Placental epithelial cell (primary cell): ENCODE data around the gene EPN1. TPM values are rescaled to one million over a fixed set of nuclear protein-coding genes. Genes with fewer than 3 reads are reported as not detected.

Experiments
- small RNA-seq: library from RNA; depleted of rRNA; stranded (forward); fragments of <200 nt; gene quantifications from one replicate; pipeline ENCODE3, GENCODE V24; 2012
- total RNA-seq: library from RNA; depleted of rRNA; stranded (reverse); fragments of >200 nt; gene quantifications from 2 replicates; pipeline ENCODE4 v1.2.3, GENCODE V29; 2012

EPN1 gene
- 14.5 and 98.1 TPM in 2 replicates for total RNA-seq

GRCh38 chr19:55674841-55675660, at the start of gene EPN1:
Gene EPN1, plus strand, starts transcription at chr19:55675226. Its CDS starts 3,402 bp downstream, at chr19:55678628.

GRCh38 chr19:55640577-55641425, 34.2 kb upstream of the EPN1 start, which contains the start of gene ZNF580:
Gene ZNF580, plus strand, starts transcription at chr19:55641002. Its CDS starts 1,507 bp downstream, at chr19:55642509.

DNA sequence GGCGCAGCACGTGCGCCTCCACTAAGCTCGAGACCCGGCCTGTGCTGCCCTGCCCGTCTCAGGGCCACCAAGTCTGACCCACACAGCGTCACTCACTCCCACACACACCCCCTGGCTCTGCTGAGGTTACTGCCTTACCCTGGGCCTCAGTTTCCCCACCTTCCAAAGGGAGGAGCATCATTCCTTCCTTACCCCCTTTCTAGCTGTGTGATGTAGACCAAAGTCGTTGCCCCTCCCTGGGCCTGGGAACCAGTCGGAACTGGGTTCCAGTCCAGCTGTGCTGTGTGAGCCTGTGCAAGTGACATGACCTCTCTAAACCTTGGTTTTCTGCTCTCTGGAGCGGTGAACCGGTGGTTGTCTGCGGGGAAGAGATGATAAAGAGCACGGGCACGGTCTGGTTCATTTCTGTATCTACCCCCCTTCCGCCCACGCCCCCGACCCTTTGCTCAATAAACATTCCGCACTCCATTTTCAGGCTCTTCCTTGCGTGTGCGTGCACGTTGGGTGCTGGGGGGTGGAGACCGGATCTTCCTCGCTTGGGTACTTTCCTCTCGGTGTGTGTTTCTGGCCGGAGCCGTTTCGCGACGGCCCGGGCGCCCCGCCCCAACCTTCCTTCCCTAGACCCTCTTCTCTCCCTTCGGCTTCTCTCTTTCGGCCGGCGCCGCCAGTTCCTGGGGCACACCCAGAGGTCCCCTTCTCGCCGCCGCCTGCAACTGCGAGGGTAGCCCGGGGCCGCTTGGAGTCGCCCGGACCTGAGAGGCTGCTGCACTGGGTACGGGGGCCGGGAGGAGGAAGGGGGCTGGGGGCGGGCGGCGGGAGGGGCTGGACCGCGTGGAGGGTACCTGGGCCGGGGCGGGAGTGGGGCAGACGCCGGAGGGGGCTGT, 31.8 kb upstream of the EPN1 start, which contains the start of gene ZNF581:
ZNF581 (plus strand) TSS at position 647 of the 884 bp plus-strand sequence. CDS start 923 bp downstream, outside the sequence.

DNA sequence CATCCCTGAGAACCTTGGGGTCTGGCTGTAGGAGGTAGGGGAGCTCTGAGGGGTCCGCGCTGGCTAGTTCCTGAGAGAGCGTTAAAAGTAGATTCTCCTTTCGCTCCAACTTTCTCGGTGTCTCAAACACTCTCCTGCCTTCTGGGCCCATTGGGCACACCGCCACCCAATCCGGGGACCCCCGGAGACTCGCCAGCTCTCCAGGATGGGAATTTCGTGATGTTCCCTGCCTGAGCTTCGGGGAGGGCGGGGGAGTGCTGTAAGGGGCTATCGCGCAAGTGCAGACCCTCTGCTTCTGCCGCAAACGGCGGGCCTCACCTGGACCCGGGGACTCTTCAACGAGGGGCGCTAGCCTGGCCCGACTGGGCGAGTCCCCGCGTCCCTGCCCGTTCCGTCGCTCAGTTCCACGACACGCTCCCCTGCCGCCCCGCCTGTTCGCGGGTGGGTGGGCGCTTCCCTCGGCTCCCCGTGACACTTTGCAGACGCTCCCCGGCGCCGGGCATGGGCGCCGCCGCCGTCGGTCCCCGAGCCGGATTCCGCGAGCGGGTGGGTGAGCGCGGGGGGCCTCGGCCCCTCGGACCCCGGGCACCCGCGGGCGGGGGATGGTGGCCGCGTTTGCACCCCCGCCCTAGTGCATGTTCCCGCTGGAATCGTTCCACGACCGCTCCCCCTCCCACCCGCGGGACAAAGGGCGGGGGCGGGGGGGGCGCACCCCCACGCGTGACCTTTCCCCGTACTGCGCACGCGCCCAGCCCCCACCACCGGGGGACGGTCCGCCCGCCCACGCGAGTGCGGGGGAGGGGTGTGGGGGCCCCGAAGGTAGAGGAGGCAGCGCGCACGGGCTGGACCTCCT, 27.1 kb upstream of the EPN1 start, which contains the start of gene CCDC106:
CCDC106 (plus strand) TSS at position 481 of the 853 bp plus-strand sequence. CDS start 835 bp downstream, outside the sequence.

GRCh38 chr19:55654868-55655647, 20.0 kb upstream of the EPN1 start, which contains the start of gene U2AF2:
Gene U2AF2, plus strand, starts transcription at chr19:55655035. Its CDS starts 70 bp downstream, at chr19:55655105.

DNA sequence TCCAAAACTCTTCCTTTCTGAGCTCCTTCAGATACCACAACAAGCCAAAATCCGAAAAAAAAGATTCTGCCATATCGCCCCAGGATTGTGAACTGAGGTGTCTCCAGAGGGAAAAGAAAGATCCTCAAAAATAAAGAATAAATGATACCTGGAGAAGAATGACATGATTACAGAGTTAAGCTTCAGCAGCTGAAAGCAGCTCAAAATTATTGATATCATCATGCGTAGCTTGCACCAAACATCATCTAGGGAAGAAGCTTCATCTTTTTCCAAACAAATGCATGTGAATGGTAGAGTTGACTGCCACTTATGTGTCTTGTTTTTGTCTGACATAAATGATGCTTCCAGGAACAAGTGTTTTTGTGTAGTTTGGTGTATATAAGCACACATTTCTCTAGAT, 63.3 kb downstream of the EPN1 start, which contains the start of gene NLRP9:
NLRP9 (minus strand) TSS at position 101 of the 400 bp plus-strand sequence; CDS start at position 73, 28 bp downstream.

GRCh38 chr19:55758797-55759196, 83.8 kb downstream of the EPN1 start, which contains the start of gene RFPL4A:
Gene RFPL4A, plus strand, starts transcription at chr19:55759097. Its CDS starts 2,704 bp downstream, at chr19:55761801.

Small RNAs within 50 kb of the gene (small RNA-seq; reads per million reads assigned to genes)
- gene AC010525.2: not detected

Other genes starting within 250 kb of the EPN1 start
- not detected in 2 replicates for gene SHISA7, start 231.9 kb upstream of the EPN1 start, total RNA-seq
- 63.6 and 80.4 TPM in 2 replicates for gene ISOC2, start 213.6 kb upstream of the EPN1 start, total RNA-seq
- gene C19orf85, start 210.5 kb upstream of the EPN1 start, total RNA-seq: not detected in 2 replicates
- gene ZNF628, start 198.6 kb upstream of the EPN1 start, total RNA-seq: 2.0 and 2.8 TPM in 2 replicates
- gene NAT14, start 190.0 kb upstream of the EPN1 start, total RNA-seq: 7.7 and 10.6 TPM in 2 replicates
- gene SSC5D, start 186.8 kb upstream of the EPN1 start, total RNA-seq: 0.22 and 1.2 TPM in 2 replicates
- gene SBK2, start 138.1 kb upstream of the EPN1 start, total RNA-seq: not detected in 2 replicates
- not detected in 2 replicates for gene SBK3, start 129.7 kb upstream of the EPN1 start, total RNA-seq
- 7.1 and 7.6 TPM in 2 replicates for gene ZNF579, start 94.4 kb upstream of the EPN1 start, total RNA-seq
- 5.1 and 8.9 TPM in 2 replicates for gene FIZ1, start 75.7 kb upstream of the EPN1 start, total RNA-seq
- 7.5 and 14.1 TPM in 2 replicates for gene ZNF524, start 74.9 kb upstream of the EPN1 start, total RNA-seq
- 1.8 and 2.0 TPM in 2 replicates for gene ZNF865, start 69.6 kb upstream of the EPN1 start, total RNA-seq
- 7.5 and 11.0 TPM in 2 replicates for gene ZNF784, start 50.7 kb upstream of the EPN1 start, total RNA-seq
- gene ZNF580, start 34.2 kb upstream of the EPN1 start, total RNA-seq: 8.1 and 10.2 TPM in 2 replicates
- gene ZNF581, start 31.6 kb upstream of the EPN1 start, total RNA-seq: 33.3 and 57.3 TPM in 2 replicates
- 2.8 and 7.5 TPM in 2 replicates for gene CCDC106, start 27.0 kb upstream of the EPN1 start, total RNA-seq
- gene U2AF2, start 20.2 kb upstream of the EPN1 start, total RNA-seq: 70.3 and 84.4 TPM in 2 replicates
- gene NLRP9, start 63.2 kb downstream of the EPN1 start, total RNA-seq: not detected in 2 replicates
- not detected in 2 replicates for gene RFPL4A, start 83.9 kb downstream of the EPN1 start, total RNA-seq
- gene RFPL4AL1, start 93.9 kb downstream of the EPN1 start, total RNA-seq: not detected in 2 replicates
- gene NLRP11, start 156.8 kb downstream of the EPN1 start, total RNA-seq: not detected in 2 replicates
- gene NLRP4, start 161.3 kb downstream of the EPN1 start, total RNA-seq: not detected in 2 replicates